Measurements from ENCODE around the gene SIKE1.
"Not testable (repeated sequence)": the region's sequence is repeated elsewhere in the genome, so short reads cannot be mapped to it uniquely, and the experiment has no call there.

DNA sequence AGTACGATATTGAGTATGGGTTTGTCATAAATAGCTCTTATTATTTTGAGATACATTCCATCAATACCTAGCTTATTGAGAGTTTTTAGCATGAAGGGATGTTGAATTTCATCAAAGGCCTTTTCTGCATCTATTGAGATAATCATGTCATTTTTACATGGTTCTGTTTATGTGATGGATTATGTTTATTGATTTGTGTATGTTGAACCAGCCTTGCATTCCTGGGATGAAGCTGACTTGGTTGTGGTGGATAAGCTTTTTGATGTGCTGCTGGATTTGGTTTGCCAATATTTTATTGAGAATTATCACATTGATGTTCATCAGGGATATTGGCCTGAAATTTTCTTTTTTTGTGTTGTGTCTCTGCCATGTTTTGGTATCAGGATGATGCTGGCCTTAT lies 6.0 kb upstream of the SIKE1 start:
- not testable (repeated sequence) for TF ChIP-seq EZH2 (IDR thresholded peaks at IDR 0.05; ENCODE audit: insufficient read depth, poor library complexity, severe bottlenecking); EZH2phosphoT487 (IDR thresholded peaks at IDR 0.05; ENCODE audit: insufficient read depth, low read depth)
